HCT116 (cell line): ENCODE data around the gene MRFAP1L1. TPM values are rescaled to one million over a fixed set of nuclear protein-coding genes. Genes with fewer than 3 reads are reported as not detected.

Experiments
- ATAC-seq: fragments of 200-7000 bp; cut with Tn5 transposase; 2 replicates; pipeline ENCODE4 v1.9.1; 2020; ENCODE audit warnings: mild to moderate bottlenecking, moderate library complexity
- BruUV-seq: library from RNA; stranded (reverse); fragments of 400-500 nt; replicated peaks from 2 replicates; lab custom pipeline; 2021; lab: Mats Ljungman, UMichigan
- CTCF ChIA-PET: fragments of 300-600 bp; sonication (Branson Sonifier 250); formaldehyde crosslinking; loops from one replicate; lab custom pipeline; 2021; ENCODE audit warnings: antibody characterized with exemption; lab: Charles Lee
- POLR2A ChIA-PET: fragments of 300-600, 350-600 bp; sonication (Branson Sonifier 250); formaldehyde crosslinking; loops from one replicate; lab custom pipeline; 2021; ENCODE audit warnings: antibody characterized with exemption; lab: Charles Lee
- RAD21 ChIA-PET, 2 experiments: fragments of 300-600 bp; sonication (Branson Sonifier 250); formaldehyde crosslinking; loops; one replicate each; lab custom pipeline; 2023; ENCODE audit warnings: low total read pairs in 2 of 2; ENCODE audit not compliant: uncharacterized antibody in 2 of 2, unreplicated experiment in 2 of 2, low non-redundant PET in 1 of 2; lab: Charles Lee
- DNase-seq: peaks from one replicate; pipeline ENCODE4 v3.0.0-alpha.2; 2010; ENCODE audit warnings: low read depth, low spot score
- H2AFZ ChIP-seq: fragments of 200-600 bp; shearing (Covaris generic), sonication (generic); 2 replicates; pipeline ENCODE4 v1.6.1; 2017; ENCODE audit warnings: low read depth, mixed run types, mixed read lengths, antibody characterized with exemption, low read length; ENCODE audit not compliant: poor library complexity, severe bottlenecking
- H3K27ac ChIP-seq: 2 replicates; pipeline ENCODE4 v1.5.1; 2012; ENCODE audit warnings: low read depth, low read length
- H3K27me3 ChIP-seq: fragments of 200-600 bp; sonication (generic); 2 replicates; pipeline ENCODE4 v1.6.1; 2016; ENCODE audit warnings: mixed run types, low read length, mixed read lengths; ENCODE audit not compliant: insufficient read depth
- H3K36me3 ChIP-seq, 2 experiments: fragments of 200-500 bp in 1 of 2; fragments of 200-600 bp in 1 of 2; sonication (Bioruptor generic) in 1 of 2; sonication (generic) in 1 of 2; 2 replicates each; pipeline versions ENCODE4 v1.5.1 to v1.6.1; 2014 to 2016; ENCODE audit warnings: low read length in 2 of 2, inconsistent platforms in 1 of 2, mixed read lengths in 1 of 2, mixed run types in 1 of 2; ENCODE audit not compliant: insufficient read depth in 2 of 2, control insufficient read depth in 1 of 2
- H3K4me1 ChIP-seq, 2 experiments: fragments of 200-600 bp in 1 of 2; sonication (generic) in 1 of 2; 2 replicates each; pipeline versions ENCODE4 v1.5.1 to v1.6.1; 2012 to 2017; ENCODE audit warnings: low read length in 2 of 2, inconsistent platforms in 1 of 2, mild to moderate bottlenecking in 1 of 2, mixed read lengths in 1 of 2, mixed run types in 1 of 2, moderate library complexity in 1 of 2; ENCODE audit not compliant: insufficient read depth in 2 of 2, control insufficient read depth in 1 of 2
- H3K4me2 ChIP-seq: fragments of 200-600 bp; sonication (generic); 2 replicates; pipeline ENCODE4 v1.6.1; 2017; ENCODE audit warnings: mixed run types, low read length, mixed read lengths
- H3K4me3 ChIP-seq, 2 experiments: fragments of 200-600 bp in 1 of 2; sonication (generic) in 1 of 2; replicated peaks in 1 of 2; 2 replicates each; pipeline ENCODE4 v1.5.1; 2011 to 2016; ENCODE audit warnings: low read length in 2 of 2, control low read depth in 1 of 2, low read depth in 1 of 2, mild to moderate bottlenecking in 1 of 2, mixed read lengths in 1 of 2, mixed run types in 1 of 2
- H3K79me2 ChIP-seq: fragments of 200-600 bp; sonication (generic); 2 replicates; pipeline ENCODE4 v1.6.1; 2017; ENCODE audit warnings: mild to moderate bottlenecking, mixed run types, low read length, moderate library complexity, mixed read lengths; ENCODE audit not compliant: insufficient read depth
- H3K9ac ChIP-seq: fragments of 200-600 bp; sonication (generic); 2 replicates; pipeline ENCODE4 v1.6.1; 2016; ENCODE audit warnings: low read length, mixed read lengths
- H3K9me2 ChIP-seq: fragments of 200-600 bp; sonication (generic), shearing (Covaris generic); 2 replicates; pipeline ENCODE4 v1.6.1; 2017; ENCODE audit warnings: mixed run types, mild to moderate bottlenecking, moderate library complexity; ENCODE audit not compliant: insufficient read depth
- H3K9me3 ChIP-seq, 2 experiments: fragments of 200-500 bp in 1 of 2; fragments of 200-600 bp in 1 of 2; sonication (Bioruptor generic) in 1 of 2; sonication (generic) in 1 of 2; 2 replicates each; pipeline ENCODE4 v1.6.1; 2014 to 2017; ENCODE audit warnings: low read length in 2 of 2, mixed read lengths in 2 of 2, inconsistent platforms in 1 of 2, low read depth in 1 of 2, mild to moderate bottlenecking in 1 of 2, mixed run types in 1 of 2, moderate library complexity in 1 of 2; ENCODE audit not compliant: control insufficient read depth in 1 of 2, insufficient read depth in 1 of 2
- H4K20me1 ChIP-seq: fragments of 200-600 bp; sonication (generic), shearing (Covaris generic); 2 replicates; pipeline ENCODE4 v1.6.1; 2017; ENCODE audit warnings: mixed run types, mild to moderate bottlenecking, moderate library complexity; ENCODE audit not compliant: insufficient read depth
- CBX3 ChIP-seq: IDR thresholded peaks from 2 replicates; pipeline ENCODE4 v1.6.1; 2012; ENCODE audit warnings: low read depth
- CTCF ChIP-seq, 3 experiments: fragments of 200-600 bp in 1 of 3; sonication (generic) in 1 of 3; IDR thresholded peaks in 2 of 3; conservative IDR thresholded peaks in 1 of 3; 2 replicates each; pipeline ENCODE4 v1.5.1; 2012 to 2017; ENCODE audit warnings: low read depth in 2 of 3, low read length in 2 of 3, antibody characterized with exemption in 1 of 3, borderline replicate concordance in 1 of 3, control low read depth in 1 of 3, mild to moderate bottlenecking in 1 of 3, mixed read lengths in 1 of 3, mixed run types in 1 of 3, moderate library complexity in 1 of 3; ENCODE audit not compliant: insufficient read depth in 1 of 3
- EGR1 ChIP-seq: IDR thresholded peaks from 2 replicates; pipeline ENCODE4 v1.6.1; 2012; ENCODE audit warnings: low read depth
- ELF1 ChIP-seq: IDR thresholded peaks from 2 replicates; pipeline ENCODE4 v1.6.1; 2012; ENCODE audit warnings: low read depth, borderline replicate concordance
- EZH2phosphoT487 ChIP-seq: fragments of 200-600 bp; IDR thresholded peaks from 2 replicates; pipeline ENCODE4 v1.6.1; 2018; ENCODE audit warnings: antibody characterized with exemption, borderline replicate concordance
- JUND ChIP-seq: IDR thresholded peaks from 2 replicates; pipeline ENCODE4 v1.6.1; 2012
- POLR2A ChIP-seq: IDR thresholded peaks from 2 replicates; pipeline ENCODE4 v1.7.0; 2011; ENCODE audit warnings: borderline replicate concordance; ENCODE audit not compliant: insufficient read depth, insufficient read length; ENCODE audit errors: extremely low read depth
- RAD21 ChIP-seq: IDR thresholded peaks from 2 replicates; pipeline ENCODE4 v1.6.1; 2012; ENCODE audit warnings: low read depth, mild to moderate bottlenecking
- SIN3A ChIP-seq: IDR thresholded peaks from 2 replicates; pipeline ENCODE4 v1.6.1; 2012; ENCODE audit warnings: low read depth
- TCF7L2 ChIP-seq: IDR thresholded peaks from 2 replicates; pipeline ENCODE4 v1.7.0; 2011; ENCODE audit warnings: borderline replicate concordance, inconsistent platforms; ENCODE audit not compliant: insufficient read depth, insufficient read length; ENCODE audit errors: extremely low read depth
- ZFX ChIP-seq: fragments of 450-650 bp; IDR thresholded peaks from 2 replicates; pipeline ENCODE4 v1.6.1; 2017
- intact Hi-C: fragments of 100-400 bp; cut with micrococcal nuclease; formaldehyde crosslinking; loops from 2 replicates; pipeline ENCODE4 v1.10.0; 2022
- total RNA-seq: library from RNA; stranded (reverse); gene quantifications from one replicate; pipeline ENCODE4 v1.2.1, GENCODE V29; 2021; ENCODE audit not compliant: unreplicated experiment
- TF ChIP-seq, protein P1 (sequence below): IDR thresholded peaks from 2 replicates; pipeline ENCODE4 v1.6.1; 2012
- TF ChIP-seq, protein P2 (sequence below): IDR thresholded peaks from 2 replicates; pipeline ENCODE4 v1.6.1; 2012

Gene MRFAP1L1
- total RNA-seq, 1 experiment from 2014 or later = 43.0 TPM

- Histone ChIP-seq H3K4me1 (peaks cover 12 to 32% of the 10 kb centered on the region in 2 experiments), H3K9me2 (no peaks in the 10 kb centered on the region), H3K4me2 (no peak overlapping the region), H3K4me3 (no peak overlapping the region), H3K9ac (no peak overlapping the region), H3K79me2 (no peaks in the 10 kb centered on the region), H3K36me3 (no peaks in the 10 kb centered on the region)
- no TSS peak for BruUV-seq
- POLR2A ChIA-PET = no interaction called here
- ATAC-seq (no peak), DNase-seq (no peak)
- RAD21 ChIA-PET = no interaction called here
- intact Hi-C loops = no loop called here
- no peak for TF ChIP-seq ELF1
- no peak for TF ChIP-seq JUND
- TF ChIP-seq RAD21 = no peak
- TF ChIP-seq ZFX = no peak
- TF ChIP-seq, protein P1, sequence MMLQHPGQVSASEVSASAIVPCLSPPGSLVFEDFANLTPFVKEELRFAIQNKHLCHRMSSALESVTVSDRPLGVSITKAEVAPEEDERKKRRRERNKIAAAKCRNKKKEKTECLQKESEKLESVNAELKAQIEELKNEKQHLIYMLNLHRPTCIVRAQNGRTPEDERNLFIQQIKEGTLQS = no peak
- no peak for TF ChIP-seq TCF7L2
- TF ChIP-seq SIN3A = no peak
- no peak for TF ChIP-seq CTCF (IDR thresholded peaks at IDR 0.05 in 2 of 3, conservative IDR thresholded peaks at IDR 0.05 in 1 of 3; ENCODE audit: borderline replicate concordance in 1 of 3, insufficient read depth in 1 of 3, low read depth in 2 of 3, low read length in 2 of 3)
- TF ChIP-seq, protein P2, sequence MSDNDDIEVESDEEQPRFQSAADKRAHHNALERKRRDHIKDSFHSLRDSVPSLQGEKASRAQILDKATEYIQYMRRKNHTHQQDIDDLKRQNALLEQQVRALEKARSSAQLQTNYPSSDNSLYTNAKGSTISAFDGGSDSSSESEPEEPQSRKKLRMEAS = no peak
- TF ChIP-seq EZH2phosphoT487 = no peak
- TF ChIP-seq CBX3 = no peak
- no peak for TF ChIP-seq EGR1
- no peak for TF ChIP-seq POLR2A
- TF ChIP-seq, all 23 proteins: peak for 0
- CTCF ChIA-PET = no interaction called here
- Histone ChIP-seq H2AFZ (no peak overlapping the region), H4K20me1 (no peaks in the 10 kb centered on the region), H3K9me3 (no peaks in the 10 kb centered on the region), H3K27me3 (no peaks in the 10 kb centered on the region), H3K27ac (no peak overlapping the region)
Measured at GRCh38 chr4:6731780-6732179, 22.1 kb upstream of the MRFAP1L1 start.
